ENCODE results near the gene KPNA1.

GRCh38 chr3:122505676-122506075 lies 9.1 kb downstream of the KPNA1 start:
- TF ChIP-seq CTCF (IDR thresholded peaks at IDR 0.05), result no peak
- TF ChIP-seq ZFX (IDR thresholded peaks at IDR 0.05; ENCODE audit: borderline replicate concordance), result no peak
